OCI-LY3 (cell line): ENCODE measurements around the gene SNED1.

Source experiments
- EZH2phosphoT487 ChIP-seq: fragments of 200-600 bp; shearing (Covaris generic); IDR thresholded peaks from 2 replicates; pipeline ENCODE4 v1.6.1; 2018; ENCODE audit warnings: antibody characterized with exemption, mixed run types, low read depth
- TF ChIP-seq, protein P1 (sequence below): fragments of 200-600, 300-600 bp; sonication (generic); IDR thresholded peaks from 2 replicates; pipeline ENCODE4 v1.5.1; 2014; ENCODE audit warnings: antibody characterized with exemption, low read length, low read depth

GRCh38 chr2:241112046-241112445 lies 113.6 kb downstream of the SNED1 start:
- TF ChIP-seq, protein P1, sequence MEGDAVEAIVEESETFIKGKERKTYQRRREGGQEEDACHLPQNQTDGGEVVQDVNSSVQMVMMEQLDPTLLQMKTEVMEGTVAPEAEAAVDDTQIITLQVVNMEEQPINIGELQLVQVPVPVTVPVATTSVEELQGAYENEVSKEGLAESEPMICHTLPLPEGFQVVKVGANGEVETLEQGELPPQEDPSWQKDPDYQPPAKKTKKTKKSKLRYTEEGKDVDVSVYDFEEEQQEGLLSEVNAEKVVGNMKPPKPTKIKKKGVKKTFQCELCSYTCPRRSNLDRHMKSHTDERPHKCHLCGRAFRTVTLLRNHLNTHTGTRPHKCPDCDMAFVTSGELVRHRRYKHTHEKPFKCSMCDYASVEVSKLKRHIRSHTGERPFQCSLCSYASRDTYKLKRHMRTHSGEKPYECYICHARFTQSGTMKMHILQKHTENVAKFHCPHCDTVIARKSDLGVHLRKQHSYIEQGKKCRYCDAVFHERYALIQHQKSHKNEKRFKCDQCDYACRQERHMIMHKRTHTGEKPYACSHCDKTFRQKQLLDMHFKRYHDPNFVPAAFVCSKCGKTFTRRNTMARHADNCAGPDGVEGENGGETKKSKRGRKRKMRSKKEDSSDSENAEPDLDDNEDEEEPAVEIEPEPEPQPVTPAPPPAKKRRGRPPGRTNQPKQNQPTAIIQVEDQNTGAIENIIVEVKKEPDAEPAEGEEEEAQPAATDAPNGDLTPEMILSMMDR: no peak
- no peak for TF ChIP-seq EZH2phosphoT487
